Endometrium (tissue), 2 donors: ENCODE measurements around the gene CHST9.
"Not testable (repeated sequence)": the region's sequence is repeated elsewhere in the genome, so short reads cannot be mapped to it uniquely, and the experiment has no call there.

Source experiments
- FAIRE-seq: peaks from 2 replicates; lab custom pipeline; 2012; peaks lifted over from hg19 to GRCh38; lab: Jason Lieb, UNC
- donor health status: control.
- donor health status: control.

CHST9 gene

DNA sequence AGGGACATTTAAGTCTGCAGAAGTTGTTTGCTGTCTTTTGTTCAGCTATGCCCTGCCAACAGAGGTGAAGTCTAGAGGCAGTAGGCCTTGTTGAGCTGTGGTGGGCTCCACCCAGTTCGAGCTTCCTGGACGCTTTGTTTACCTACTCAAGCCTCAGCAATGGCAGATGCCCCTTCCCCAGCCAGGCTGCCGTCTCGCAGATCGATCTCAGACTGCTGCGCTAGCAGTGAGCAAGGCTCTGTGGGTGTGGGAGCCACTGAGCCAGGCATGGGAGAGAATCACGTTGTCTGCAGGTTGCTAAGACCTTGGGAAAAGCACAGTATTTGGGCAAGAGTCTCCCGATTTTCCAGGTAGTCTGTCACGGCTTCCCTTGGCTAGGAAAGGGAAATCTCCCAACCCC is 91.8 kb downstream of the CHST9 start:
- FAIRE-seq: not testable (repeated sequence)

DNA sequence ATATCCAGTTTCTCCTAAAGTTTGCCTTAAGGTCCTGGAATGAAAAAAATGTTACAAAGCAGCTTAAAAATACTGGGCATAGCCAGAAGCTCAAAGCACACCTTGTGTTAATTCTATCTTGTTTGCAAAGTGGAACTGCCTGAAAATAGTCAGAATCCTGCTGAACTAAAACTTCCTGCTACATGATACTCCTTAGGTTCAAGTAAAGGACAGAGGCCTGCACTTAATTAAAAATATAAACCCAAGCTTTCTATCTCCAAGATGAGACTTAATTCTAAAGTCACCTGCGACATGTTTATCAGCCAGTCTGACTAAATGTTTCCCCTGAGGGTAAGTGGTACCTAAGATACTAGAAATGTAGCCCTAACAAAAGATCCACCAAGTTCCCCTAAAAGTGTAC is 103.4 kb downstream of the CHST9 start:
- no peak for FAIRE-seq

DNA sequence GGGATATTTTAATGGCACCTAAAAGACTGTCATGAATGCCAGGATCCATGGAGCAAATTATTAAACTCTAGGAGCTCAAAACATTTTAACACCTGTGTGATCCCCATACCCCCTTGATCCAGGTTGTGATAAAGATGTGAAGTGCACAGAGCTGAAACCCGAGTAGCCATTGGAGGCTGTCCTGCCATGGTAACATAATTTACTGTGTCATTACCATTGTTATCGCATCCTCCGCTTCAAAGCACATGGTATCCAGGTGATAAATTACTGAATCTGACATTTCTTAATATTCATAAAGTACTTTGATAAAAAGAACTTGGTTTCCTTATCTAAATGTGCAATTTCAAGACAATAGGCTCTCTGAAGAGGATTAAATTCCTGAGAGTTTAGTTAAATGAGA is 109.3 kb downstream of the CHST9 start:
- no peak for FAIRE-seq

DNA sequence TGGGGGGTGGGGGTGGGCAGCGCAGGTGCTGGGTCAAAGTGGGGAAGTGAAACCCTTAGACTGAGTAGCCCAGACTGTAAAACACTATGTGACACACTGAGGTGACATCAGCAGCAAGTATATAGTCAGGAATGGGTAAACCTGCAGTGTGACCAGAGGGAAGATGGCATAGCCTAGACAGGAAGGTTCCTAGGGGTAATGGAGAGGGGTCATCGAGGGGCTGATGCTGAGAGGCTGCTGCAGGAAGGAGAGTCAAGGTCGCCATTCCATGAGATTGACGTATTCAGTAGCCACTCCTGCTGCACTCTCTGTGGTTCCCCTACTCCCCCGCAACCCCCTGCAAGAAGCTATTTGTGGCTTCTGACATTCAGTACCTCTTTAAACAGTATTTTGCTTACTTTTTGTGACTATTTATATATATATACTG is 111.7 kb downstream of the CHST9 start:
- no peak for FAIRE-seq

DNA sequence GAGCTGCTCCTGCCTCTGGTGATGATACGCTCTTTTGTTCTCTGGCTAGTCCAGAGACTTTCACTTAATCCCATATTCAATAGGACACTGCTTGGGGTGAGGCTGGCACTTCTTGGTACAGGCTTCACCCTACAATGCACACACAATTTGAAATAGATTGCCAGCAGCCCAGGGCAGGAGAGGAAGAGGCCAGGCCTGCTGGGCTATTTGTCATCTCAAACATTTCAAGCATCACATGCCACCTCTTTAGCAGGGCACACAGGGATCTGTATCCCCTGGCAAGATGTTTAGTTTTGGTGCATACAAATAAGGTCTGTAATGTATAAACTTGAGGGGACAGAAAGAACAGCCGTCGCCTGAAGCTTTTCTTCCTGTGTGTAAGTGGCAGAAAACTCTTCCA is 120.4 kb downstream of the CHST9 start:
- no peak for FAIRE-seq

DNA sequence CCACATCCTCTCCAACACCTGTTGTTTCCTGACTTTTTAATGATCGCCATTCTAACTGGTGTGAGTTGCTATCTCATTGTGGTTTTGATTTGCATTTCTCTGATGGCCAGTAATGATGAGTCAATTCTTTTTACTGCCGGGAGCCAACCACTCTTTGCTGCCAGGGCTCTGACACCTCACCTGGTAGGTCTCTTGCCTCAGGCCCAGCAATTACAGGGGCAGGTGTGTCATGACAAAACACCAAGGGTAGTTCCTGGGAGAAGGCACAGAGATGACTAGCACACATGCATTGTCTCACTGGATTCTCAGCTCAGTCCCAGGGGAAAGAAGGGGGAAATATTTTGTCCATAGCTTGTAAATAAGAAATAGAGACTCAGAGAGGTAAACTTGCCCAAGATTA is 122.3 kb downstream of the CHST9 start:
- FAIRE-seq: no peak

DNA sequence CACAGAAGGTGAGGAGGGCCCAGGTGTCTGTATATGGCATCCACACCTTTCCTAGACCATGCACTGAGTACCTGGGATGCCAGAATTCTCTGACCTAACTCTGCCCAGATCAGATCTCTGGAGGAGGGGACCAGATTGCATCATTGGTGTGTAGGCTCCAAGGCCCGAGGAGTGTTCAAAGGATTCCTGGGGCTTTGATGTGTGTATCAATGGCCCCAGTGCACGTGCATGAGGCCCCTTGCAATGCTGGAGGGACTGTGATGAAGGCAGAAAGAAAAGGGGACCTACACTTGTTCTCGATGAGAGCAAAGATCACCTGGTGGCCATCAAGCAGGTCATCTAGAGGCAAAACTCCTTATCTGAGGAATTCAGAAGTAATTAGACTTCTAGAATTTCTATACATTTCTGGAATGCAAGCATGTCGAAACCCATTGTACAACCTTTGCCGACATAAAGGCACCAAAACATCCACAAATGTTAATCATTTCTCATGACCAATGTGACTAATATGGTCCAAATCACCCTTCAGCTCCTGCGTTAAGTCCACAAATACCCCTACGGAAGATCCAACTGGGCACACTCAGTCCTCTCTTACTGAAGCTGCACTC is 123.5 kb downstream of the CHST9 start:
- FAIRE-seq: no peak

DNA sequence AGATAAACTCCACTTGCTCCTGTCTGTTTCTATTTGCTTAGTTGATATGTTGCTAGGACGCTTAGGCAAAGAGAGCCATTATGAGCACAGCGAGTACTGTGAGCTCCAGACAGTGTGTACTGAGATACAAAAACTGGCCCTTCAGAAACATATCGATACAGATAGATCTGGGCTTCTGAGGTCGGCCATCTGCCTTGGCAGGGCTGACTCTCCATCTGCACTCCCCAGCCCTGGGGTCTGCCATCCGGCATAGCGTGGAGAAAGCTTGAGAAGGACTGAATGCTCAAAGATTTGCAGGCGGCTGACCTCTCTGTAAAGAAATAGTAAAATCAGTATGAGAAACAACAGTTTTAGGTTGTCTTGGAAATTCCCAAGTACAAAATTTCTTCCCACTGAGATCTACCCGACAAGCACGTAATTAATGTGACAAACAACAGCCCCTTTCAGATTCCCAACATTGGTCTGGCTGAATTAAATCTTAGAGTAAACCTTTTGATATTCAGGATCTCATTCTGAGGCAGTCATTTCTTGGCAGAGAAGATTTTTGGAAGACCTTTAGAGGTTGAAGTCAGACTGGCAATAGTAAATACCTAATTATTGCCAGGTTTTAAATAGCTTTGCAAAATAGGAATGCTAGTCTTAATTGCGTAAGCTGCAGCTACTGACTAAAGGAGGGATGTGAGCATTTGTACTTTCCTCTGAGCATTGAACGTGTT is 127.4 kb downstream of the CHST9 start:
- peak; percentile 79 for FAIRE-seq

DNA sequence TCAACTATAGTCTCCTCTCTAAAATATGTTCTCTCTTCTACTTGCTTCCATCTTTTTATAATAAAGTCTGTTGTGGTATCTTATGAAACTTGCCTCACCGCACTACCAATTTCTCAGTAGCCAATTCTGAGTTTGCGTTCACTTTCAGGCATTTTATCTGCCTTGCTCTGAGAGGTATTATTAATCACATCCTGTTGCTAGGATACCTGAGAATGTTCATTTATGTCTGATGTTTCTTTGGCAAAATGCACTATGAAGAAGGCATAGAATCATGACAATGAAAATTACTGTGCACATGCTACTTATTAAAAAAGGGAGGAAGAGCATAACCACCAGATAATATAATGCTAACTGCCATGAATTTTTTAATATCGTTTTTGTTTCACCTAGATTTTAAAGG is 130.2 kb downstream of the CHST9 start:
- FAIRE-seq: no peak

DNA sequence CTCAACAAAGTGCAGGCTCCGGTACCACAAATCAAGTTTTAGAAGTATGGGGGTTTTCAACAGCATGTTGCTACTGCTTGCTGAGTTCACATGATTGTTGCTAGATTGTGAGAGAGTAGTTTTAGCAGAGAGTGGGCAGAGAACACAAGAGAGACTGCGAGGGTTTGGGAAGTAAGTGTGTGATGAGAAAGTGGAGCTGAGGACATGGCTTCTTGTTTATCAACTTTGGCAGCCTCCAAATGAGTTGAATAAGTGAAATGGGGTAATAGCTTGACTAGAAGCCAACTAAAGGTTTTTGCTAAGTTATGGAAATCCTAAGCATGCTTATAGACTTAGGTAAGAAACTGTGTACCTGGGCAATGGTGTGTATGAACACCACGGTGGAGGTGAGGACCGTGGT is 135.1 kb downstream of the CHST9 start:
- no peak for FAIRE-seq

DNA sequence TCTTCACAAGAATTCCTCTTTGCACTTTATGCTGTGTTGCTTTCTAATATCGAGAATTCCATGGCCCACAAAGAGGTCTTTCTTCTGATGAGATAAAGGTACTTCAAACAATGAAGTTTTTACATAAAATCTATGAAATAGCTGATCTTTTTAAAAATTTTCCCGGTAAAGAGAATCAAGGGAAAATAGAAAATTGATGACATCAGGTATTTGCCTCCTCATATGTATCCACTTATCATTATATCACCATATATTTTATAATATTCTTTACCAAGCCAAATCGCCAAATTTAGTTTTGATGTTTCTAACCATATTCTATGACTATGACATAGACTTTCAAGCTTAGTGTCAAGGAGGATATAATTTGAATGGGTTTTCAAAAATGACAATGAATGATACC is 139.8 kb downstream of the CHST9 start:
- FAIRE-seq: no peak

DNA sequence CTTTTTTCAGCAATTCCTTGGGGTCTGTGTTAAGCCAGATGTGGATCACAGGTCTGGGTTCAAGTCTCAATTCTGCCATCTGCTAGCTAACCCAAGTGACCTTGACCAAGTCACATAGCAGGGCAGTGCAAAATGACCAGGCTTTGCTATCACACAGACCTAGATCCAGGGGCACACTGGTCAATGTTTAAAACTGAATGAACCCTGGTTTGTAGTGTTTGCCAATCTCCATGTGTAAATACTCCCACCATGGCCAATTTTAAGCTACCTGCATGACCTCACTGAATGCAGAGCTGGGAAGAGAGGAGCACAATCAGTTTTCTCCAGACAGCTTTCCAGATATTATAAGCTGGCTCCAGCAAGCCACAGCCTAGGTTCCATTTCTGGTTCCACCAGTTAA is 142.9 kb downstream of the CHST9 start:
- no peak for FAIRE-seq

DNA sequence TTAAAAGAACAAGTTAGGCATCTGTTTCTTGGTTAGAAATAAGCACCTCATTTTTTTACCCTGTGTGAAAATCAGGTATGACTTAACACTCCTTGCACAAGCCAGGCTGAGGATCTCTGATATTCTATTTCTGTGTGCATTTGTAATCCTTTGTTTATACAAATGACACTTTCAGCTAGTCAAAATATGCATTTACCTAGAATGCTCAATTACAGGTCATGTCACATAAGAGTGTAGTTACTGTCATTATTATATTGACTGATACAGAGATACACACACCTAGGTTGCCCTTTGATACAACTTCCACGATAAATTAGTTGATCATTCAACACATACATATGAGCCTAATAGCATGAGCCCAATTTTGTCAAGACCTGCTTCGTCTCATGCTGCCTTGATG is 144.3 kb downstream of the CHST9 start:
- FAIRE-seq: no peak

DNA sequence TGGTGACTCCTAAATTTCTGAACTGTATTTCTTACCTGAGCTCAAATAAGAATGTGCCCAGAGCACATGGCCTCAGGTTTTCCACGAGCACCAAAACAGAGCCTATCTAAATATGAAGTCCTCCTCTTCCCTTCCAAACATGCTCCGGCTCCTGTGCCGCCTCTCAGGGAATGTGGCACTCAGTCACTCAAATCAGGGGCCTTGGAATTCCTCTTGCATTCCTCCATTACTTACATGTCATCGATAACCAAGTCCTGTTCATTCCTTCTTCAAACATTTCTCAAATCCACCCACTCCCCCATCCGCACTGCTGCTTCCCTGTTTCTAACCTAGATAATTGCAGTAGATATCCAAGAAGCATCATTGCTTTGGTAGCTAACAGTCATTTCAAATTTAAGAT is 151.4 kb downstream of the CHST9 start:
- FAIRE-seq: no peak

DNA sequence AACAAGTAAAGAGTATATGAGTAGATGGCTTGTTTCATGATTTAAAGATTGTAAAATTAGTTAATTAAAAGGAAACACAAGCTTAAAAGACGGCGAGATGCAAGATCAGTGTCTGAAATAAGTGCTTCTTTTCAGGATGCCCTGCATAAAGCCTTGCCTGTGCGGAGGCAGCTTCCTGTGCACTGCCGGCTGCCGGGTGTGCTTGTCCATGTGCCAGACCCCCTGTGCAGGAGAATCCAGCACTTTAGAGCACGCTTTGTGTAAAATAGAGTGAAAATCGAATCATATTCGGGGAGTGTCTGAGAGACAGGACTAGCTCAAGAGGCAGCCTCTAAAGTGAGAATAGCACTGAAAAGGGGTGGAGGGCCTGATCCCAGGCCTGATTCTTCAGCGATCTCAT is 154.7 kb downstream of the CHST9 start:
- FAIRE-seq: no peak

DNA sequence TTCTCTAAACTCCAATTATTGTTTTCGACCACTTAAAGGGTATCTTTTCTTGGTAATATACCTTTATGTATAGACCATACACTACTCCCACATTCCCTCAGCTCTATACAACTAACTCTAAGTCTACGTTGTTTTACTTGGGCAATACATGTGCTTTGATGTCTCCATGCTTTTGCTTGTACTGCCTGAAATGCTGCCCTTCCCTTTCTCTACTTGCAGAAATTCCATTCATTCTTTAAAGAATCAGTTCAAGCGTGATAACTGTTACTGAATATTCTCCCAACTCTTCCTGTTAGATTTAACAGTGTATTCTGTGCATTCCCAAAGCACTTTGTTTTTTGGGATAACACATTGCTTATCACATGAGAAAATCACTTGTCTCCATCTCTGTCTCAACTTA is 162.6 kb downstream of the CHST9 start:
- FAIRE-seq: no peak

DNA sequence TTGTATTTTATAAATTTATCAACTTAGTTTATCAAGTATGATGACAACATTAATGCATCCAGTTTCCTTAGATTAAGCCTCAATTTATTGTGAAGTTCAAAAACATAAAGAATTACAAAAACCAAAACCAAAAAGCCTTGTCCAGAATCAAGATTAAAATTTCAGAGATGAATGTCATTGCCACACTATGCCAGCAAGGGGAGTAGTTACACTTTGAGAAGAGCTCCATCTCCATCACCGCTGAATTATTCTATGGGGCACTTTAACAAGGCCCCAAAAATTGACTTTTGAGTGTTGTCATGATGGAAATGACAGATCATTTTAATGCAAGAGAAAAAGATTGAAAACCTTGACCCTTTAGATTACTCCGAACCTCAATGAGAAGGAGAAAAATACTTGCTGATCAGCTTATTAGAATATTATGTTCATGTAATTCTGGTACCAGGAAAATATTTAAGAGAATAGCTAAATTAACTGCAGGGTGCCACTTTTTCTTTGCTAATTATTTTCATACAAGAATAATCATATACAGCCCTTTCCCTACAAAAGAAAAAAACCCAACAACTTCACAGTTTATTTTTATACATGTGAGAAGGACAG is 167.1 kb downstream of the CHST9 start:
- peak; percentile 81 for FAIRE-seq

DNA sequence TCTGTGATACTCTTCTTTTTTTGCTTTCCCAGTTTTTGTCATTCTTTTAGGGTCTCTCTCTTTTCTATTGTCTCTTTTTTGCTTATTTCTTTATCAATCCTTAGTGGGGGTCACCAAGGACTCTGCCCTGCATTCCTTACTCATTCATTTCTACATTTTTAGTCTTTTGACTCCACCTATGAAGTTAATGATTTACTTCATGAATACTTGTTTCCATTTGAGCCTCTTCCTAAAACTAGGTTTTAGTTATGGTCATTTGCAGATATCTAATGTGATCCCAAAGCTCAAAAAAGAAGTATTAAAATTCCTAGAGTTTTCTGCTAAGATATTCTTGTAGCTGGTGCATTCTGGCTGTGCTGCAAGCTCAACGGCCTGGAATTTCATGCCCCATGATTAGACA is 170.3 kb downstream of the CHST9 start:
- no peak for FAIRE-seq

DNA sequence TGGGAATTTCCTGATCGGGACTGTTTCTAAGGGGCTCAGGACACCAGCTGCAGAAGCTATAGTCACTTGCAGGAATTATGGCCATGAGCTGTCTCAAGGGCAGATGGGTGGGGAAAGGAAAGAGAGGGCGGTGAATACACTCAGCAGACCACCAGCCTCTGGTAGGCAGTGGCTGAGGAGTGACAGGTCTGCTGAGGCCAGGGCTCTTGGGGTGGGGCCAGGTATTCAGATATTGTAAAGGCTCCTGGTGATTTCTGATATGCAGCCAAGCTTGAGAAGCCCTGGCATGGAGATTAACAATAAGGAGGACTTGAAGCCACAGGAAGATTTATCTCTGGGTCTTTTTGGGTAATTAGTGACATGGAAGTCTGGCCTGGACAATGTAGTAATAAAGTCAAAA is 174.3 kb downstream of the CHST9 start:
- FAIRE-seq: no peak

DNA sequence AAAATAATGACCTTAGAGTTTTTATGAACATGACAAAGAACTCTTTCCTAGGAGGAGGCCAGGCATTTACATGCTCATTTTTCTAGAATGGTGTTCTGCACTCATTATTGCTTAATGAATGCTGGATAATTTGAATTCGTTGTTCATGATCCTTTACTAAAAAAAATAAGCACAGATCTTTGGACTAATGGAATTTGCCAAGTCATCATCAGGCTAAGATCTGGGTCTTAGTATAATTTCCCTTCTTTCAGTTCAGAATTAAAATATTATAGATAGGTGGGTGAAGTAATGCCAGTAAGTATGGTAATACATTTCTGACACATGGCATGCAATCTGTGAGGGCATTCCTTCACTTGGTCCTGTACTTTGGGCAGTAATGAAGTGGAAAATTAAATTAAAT is 175.8 kb downstream of the CHST9 start:
- no peak for FAIRE-seq

DNA sequence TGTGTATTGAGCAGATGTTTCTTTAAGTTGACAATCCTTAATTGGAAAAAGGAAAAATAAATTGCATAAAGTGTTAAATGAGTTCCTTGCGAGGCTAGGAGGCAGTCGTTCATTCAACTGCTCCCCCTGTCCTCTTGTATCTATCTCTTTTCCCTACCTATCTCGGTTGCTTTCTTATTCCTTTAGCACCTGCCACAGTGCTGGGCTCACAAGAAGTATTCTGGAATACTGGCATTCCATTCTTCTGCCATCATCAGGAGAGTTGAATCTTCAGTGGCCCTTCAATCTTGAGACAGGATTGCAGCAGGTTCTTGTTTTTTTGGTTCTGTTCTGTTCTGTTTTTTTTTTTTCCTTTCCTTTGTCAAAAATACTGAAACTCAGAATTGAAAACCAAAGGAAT is 176.5 kb downstream of the CHST9 start:
- no peak for FAIRE-seq

DNA sequence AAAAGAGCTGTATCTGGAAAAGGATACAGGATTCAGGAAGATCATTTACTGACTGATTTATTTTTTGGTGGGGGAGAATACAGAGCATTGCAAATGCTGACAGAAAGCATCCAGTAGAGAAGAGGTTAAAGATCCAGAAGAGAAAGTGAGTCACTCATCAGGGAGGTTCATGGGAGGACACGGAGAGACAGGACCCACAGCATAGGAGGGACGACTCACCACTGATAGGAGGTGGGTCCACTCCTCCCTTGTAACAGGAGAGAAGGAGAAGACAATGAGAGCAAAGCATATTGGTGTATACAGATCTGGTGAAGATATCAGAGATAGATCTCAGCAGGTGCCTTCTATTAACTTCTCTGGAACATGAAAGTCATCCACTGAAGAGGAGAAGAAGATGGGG is 177.2 kb downstream of the CHST9 start:
- no peak for FAIRE-seq

DNA sequence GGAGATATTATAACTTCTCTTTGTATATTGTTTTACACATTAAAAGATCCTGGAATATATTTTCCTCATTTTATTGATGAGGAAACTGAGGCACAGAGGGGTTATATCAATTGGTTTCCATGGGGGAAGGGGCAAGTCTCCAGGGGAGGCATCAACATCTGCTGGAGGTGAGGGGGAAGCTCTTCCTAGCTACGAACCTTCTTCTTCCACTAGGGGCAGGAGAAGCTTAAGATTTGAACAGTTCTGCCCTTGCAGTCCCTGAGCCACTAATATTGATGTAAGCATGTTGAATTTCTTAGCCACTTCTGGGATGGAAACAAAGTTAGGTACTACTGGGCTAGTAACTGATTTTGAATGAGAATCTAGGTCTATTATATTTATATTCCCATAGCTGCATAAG is 179.5 kb downstream of the CHST9 start:
- no peak for FAIRE-seq
